Heart left ventricle (tissue), 16 donors: ENCODE data around the gene MYO15B. TPM values are rescaled to one million over a fixed set of nuclear protein-coding genes. Genes with fewer than 3 reads are reported as not detected.
A peak's percentile ranks its signal among the peaks of the same experiment; 100 is the strongest.

Experiments
- ATAC-seq, 4 donors: fragments of 200-7000 bp; cut with Tn5 transposase; one replicate each; pipeline ENCODE4 v1.9.1; 2020 to 2022; ENCODE audit warnings: moderate library complexity in 4 of 4, mild to moderate bottlenecking in 3 of 4, moderate number of reproducible peaks in 1 of 4
- DNase-seq, 5 donors: peaks; one replicate each; pipeline ENCODE4 v3.0.0-alpha.2; 2020
- H3K27ac ChIP-seq, 12 donors: fragments of 200-600 bp; sonication (generic) in 4 of 12; one replicate each; pipeline versions ENCODE4 v1.5.0 to v1.8.0; 2016 to 2022; ENCODE audit warnings: mild to moderate bottlenecking in 2 of 12
- H3K27me3 ChIP-seq, 9 donors: fragments of 200-600 bp; sonication (generic) in 2 of 9; one replicate each; pipeline versions ENCODE4 v1.5.1 to v1.8.0; 2016 to 2022; ENCODE audit warnings: mild to moderate bottlenecking in 3 of 9
- H3K36me3 ChIP-seq, 9 donors: fragments of 200-600 bp; sonication (generic) in 2 of 9; one replicate each; pipeline versions ENCODE4 v1.5.0 to v1.8.0; 2018 to 2022; ENCODE audit warnings: mild to moderate bottlenecking in 2 of 9
- H3K4me1 ChIP-seq, 12 donors: fragments of 200-600 bp; sonication (generic) in 4 of 12; one replicate each; pipeline versions ENCODE4 v1.5.0 to v1.8.0; 2016 to 2022; ENCODE audit warnings: mild to moderate bottlenecking in 3 of 12
- H3K4me3 ChIP-seq, 12 donors: fragments of 200-600 bp; sonication (generic) in 4 of 12; one replicate each; pipeline versions ENCODE4 v1.5.0 to v1.8.0; 2017 to 2022; ENCODE audit warnings: mild to moderate bottlenecking in 9 of 12, moderate library complexity in 4 of 12
- H3K9me3 ChIP-seq, 12 donors: fragments of 200-600 bp; sonication (generic) in 4 of 12; one replicate each; pipeline versions ENCODE4 v1.5.0 to v1.8.0; 2016 to 2022; ENCODE audit warnings: mild to moderate bottlenecking in 1 of 12
- CTCF ChIP-seq, 12 donors: fragments of 200-600 bp; sonication (generic) in 4 of 12; IDR thresholded peaks; one replicate each; pipeline versions ENCODE4 v1.5.0 to v1.8.0; 2018 to 2022; ENCODE audit warnings: antibody characterized with exemption in 12 of 12, mild to moderate bottlenecking in 5 of 12
- POLR2A ChIP-seq, 2 donors: fragments of 450-650 bp; IDR thresholded peaks; one replicate each; pipeline ENCODE4 v1.6.1; 2017; ENCODE audit warnings: antibody characterized with exemption in 2 of 2, mild to moderate bottlenecking in 2 of 2, moderate library complexity in 2 of 2
- WGBS, 4 donors: extraction: QIAGEN DNeasy Blood & Tissue Kit in 2 of 4; methylation state at CpG; one replicate each; pipeline versions ENCODE4 v1.1.5 to v1.1.7; 2013 to 2018; 5-methylcytosine and 5-hydroxymethylcytosine counted together
- intact Hi-C, 10 donors: fragments of 100-400 bp; cut with DNase I; formaldehyde crosslinking; loops; one replicate each; pipeline versions ENCODE4 v1.11.1 to v1.14.2; 2022
- polyA plus RNA-seq, 2 donors: library from polyadenylated mRNA; stranded (reverse); fragments of 200-250 nt; gene quantifications; one replicate each; pipeline ENCODE4 v1.2.3, GENCODE V29; 2013
- total RNA-seq, 9 donors: library from RNA; depleted of rRNA in 2 of 9; stranded (reverse); fragments of >200 nt in 2 of 9; fragmentation: NEBNext Ultra II Directional in 3 of 9; extraction: Animal tissue kit (Norgen Biotek cat#: 25700) in 3 of 9; gene quantifications; one replicate each; pipeline versions ENCODE4 v1.1.0 to v1.2.4, GENCODE V29; 2016 to 2023
- donor health status: ischemic (EF 13 %, LVEDD 7.1; RV severe dilation, severe dysfunction).
- donor health status: healthy with polysubstance abuse.
- donor health status: DM: no; HTN: yes; CAD: no.
- donor health status: DM: no; HTN: no; CAD: no.
- donor health status: ischemic (EF 25% LVEDD 6.9; RV normal size, moderate dysfunction).
- donor health status: ischemic (EF 25% LVEDD 5.7; RV mildly dilated, moderate dysfunction).
- donor health status: healthy.
- donor health status: DM: yes; HTN: yes; CAD: no.
- donor health status: ischemic (EF 35%, LVEDD 5.7; RV mildly dilated, moderate dysfunction).
- donor health status: nonischemic (EF 11% LVEDD 7.7; RV severe dilation, severe dysfunction).
- donor health status: DM: yes; HTN: yes; CAD: no.
- donor health status: PGD.
- donor health status: ischemic (EF 29% LVEDD 5.4; RV normal size, mild dysfunction).
- donor health status: nonischemic (EF 23%, LVEDD 6.1; RV moderate dilation, normal function).

Gene MYO15B
- total and polyA plus RNA-seq, 11 donors = 14.0 to 76.4 (median 42.9) TPM

DNA sequence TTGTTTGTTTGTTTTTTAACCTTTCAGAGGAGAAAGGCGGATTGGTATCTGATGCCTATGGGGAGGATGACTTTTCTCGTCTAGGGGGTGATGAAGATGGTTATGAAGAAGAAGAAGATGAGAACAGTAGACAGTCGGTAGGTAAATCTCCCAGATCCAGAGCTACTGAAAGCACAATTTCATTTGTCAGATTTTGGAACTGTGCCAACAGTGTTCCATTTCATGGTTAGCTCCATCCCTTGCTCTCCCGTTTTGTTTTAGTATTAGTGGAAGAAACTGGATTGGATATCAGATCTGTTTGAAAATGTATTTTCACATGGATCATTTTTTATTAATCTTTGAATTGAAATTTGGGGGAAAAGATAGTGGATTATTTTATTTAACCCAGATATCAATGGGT is 80.9 kb downstream of the MYO15B start:
- Histone ChIP-seq H3K9me3 (no peaks in the 10 kb centered on the region), H3K36me3 (peaks cover 3 to 65% (median 55%) of the 10 kb centered on the region in 9 donors), H3K4me1 (peaks cover 0 to 33% (median 21%) of the 10 kb centered on the region in 12 donors), H3K4me3 (peak overlapping the region in 6 of 12 donors; percentile 83 to 96 (median 86)), H3K27me3 (no peaks in the 10 kb centered on the region), H3K27ac (no peak overlapping the region)
- no peak for DNase-seq
- intact Hi-C loops = no loop called here
- TF ChIP-seq POLR2A (IDR thresholded peaks at IDR 0.05) = no peak
- no peak for TF ChIP-seq CTCF (IDR thresholded peaks at IDR 0.05)
- ATAC-seq = no peak
- WGBS, 4 donors = 69 to 75% (median 72%) methylated on average over 4 of the region's 4 CpGs

GRCh38 chr17:75670868-75671267 is 83.3 kb downstream of the MYO15B start:
- Histone ChIP-seq H3K4me1 (peaks cover 0 to 38% (median 26%) of the 10 kb centered on the region in 12 donors), H3K36me3 (peaks cover 3 to 65% (median 59%) of the 10 kb centered on the region in 9 donors), H3K9me3 (no peaks in the 10 kb centered on the region), H3K27me3 (no peaks in the 10 kb centered on the region), H3K4me3 (no peak overlapping the region), H3K27ac (no peak overlapping the region)
- no peak for TF ChIP-seq POLR2A (IDR thresholded peaks at IDR 0.05)
- no peak for TF ChIP-seq CTCF (IDR thresholded peaks at IDR 0.05)
- WGBS, 4 donors = 68 to 73% (median 70%) methylated on average over 5 of the region's 5 CpGs
- no peak for DNase-seq
- ATAC-seq = no peak
- intact Hi-C loops = no loop called here

DNA sequence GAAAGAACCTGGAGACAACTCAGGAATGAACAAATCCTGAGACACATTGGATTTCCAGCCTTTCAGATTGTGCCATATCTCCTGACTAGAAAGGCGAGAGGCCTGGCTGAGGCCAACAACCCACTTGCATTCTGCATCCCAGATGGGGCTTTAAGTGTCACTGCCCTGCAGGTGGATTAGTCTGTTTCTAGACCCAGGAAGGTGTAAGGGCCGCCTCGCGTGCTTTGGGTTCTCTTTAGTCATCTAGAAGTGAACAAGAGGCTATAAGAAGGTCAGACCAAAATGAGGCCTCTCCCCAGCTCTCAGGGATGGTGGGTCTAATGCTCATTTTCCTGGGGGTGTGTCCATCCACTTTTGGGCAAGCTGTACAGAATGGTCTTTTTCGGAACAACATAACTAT is 84.4 kb downstream of the MYO15B start:
- ATAC-seq (no peak), DNase-seq (no peak)
- 87 to 97% (median 95%) methylated on average over 5 of the region's 5 CpGs for WGBS, 4 donors
- Histone ChIP-seq H3K4me1 (peaks cover 0 to 31% (median 17%) of the 10 kb centered on the region in 12 donors), H3K9me3 (no peaks in the 10 kb centered on the region), H3K36me3 (peaks cover 3 to 76% (median 69%) of the 10 kb centered on the region in 9 donors), H3K4me3 (no peak overlapping the region), H3K27me3 (no peaks in the 10 kb centered on the region), H3K27ac (no peak overlapping the region)
- intact Hi-C loops = no loop called here
- TF ChIP-seq CTCF (IDR thresholded peaks at IDR 0.05) (no peak), POLR2A (IDR thresholded peaks at IDR 0.05) (no peak)

- WGBS, 4 donors = 75 to 84% (median 83%) methylated on average over 4 of the region's 4 CpGs
- Histone ChIP-seq H3K4me3 (no peak overlapping the region), H3K27ac (no peak overlapping the region), H3K9me3 (no peaks in the 10 kb centered on the region), H3K27me3 (no peaks in the 10 kb centered on the region), H3K4me1 (peaks cover 0 to 22% (median 9%) of the 10 kb centered on the region in 12 donors), H3K36me3 (peaks cover 3 to 81% (median 74%) of the 10 kb centered on the region in 9 donors)
- no peak for ATAC-seq
- intact Hi-C loops = no loop called here
- TF ChIP-seq CTCF (IDR thresholded peaks at IDR 0.05) (no peak), POLR2A (IDR thresholded peaks at IDR 0.05) (no peak)
- DNase-seq = no peak
Measured at GRCh38 chr17:75673487-75673886, 85.9 kb downstream of the MYO15B start.

Other genes with a start within 250 kb of the MYO15B start
- 100 to 1,000 TPM in 2 of 9 donors, 10 to 100 TPM in 7; 37.2 to 145 (median 67.7) TPM for gene GRB2, start 182.1 kb upstream of the MYO15B start, total RNA-seq
- gene GRB2, start 182.1 kb upstream of the MYO15B start, polyA plus RNA-seq = 10 to 100 TPM; 24.5 to 68.2 TPM
- 100 to 1,000 TPM in 1 of 9 donors, 10 to 100 TPM in 8; 35.7 to 130 (median 52.7) TPM for gene TMEM94, start 131.2 kb upstream of the MYO15B start, total RNA-seq
- gene TMEM94, start 131.2 kb upstream of the MYO15B start, polyA plus RNA-seq = 10 to 100 TPM; 34.1 to 35.0 TPM
- 10 to 100 TPM; 27.1 to 51.2 (median 39.3) TPM for gene CASKIN2, start 72.3 kb upstream of the MYO15B start, total RNA-seq
- 10 to 100 TPM; 19.5 to 23.2 TPM for gene CASKIN2, start 72.3 kb upstream of the MYO15B start, polyA plus RNA-seq
- gene TSEN54, start 71.3 kb upstream of the MYO15B start, total RNA-seq = 10 to 100 TPM in 2 of 9 donors, 1 to 10 TPM in 7; 4.0 to 11.6 (median 7.1) TPM
- 10 to 100 TPM in 1 of 2 donors, 1 to 10 TPM in 1; 9.4 to 12.4 TPM for gene TSEN54, start 71.3 kb upstream of the MYO15B start, polyA plus RNA-seq
- 1 to 10 TPM; 1.8 to 5.9 (median 3.4) TPM for gene LLGL2, start 62.1 kb upstream of the MYO15B start, total RNA-seq
- gene LLGL2, start 62.1 kb upstream of the MYO15B start, polyA plus RNA-seq = 1 to 10 TPM; 6.6 to 8.1 TPM
- gene SMIM5, start 45.6 kb downstream of the MYO15B start, total RNA-seq = 10 to 100 TPM in 2 of 9 donors, 1 to 10 TPM in 7; 1.8 to 18.2 (median 6.8) TPM
- gene SMIM5, start 45.6 kb downstream of the MYO15B start, polyA plus RNA-seq = 10 to 100 TPM in 1 of 2 donors, 1 to 10 TPM in 1; 3.7 to 17.7 TPM
- 10 to 100 TPM in 5 of 9 donors, 1 to 10 TPM in 4; 6.0 to 15.9 (median 10.2) TPM for gene RECQL5, start 79.4 kb downstream of the MYO15B start, total RNA-seq
- gene RECQL5, start 79.4 kb downstream of the MYO15B start, polyA plus RNA-seq = 10 to 100 TPM in 1 of 2 donors, 1 to 10 TPM in 1; 7.8 to 13.3 TPM
- gene SAP30BP, start 79.5 kb downstream of the MYO15B start, total RNA-seq = 10 to 100 TPM; 40.9 to 67.8 (median 54.4) TPM
- gene SAP30BP, start 79.5 kb downstream of the MYO15B start, polyA plus RNA-seq = 100 to 1,000 TPM in 1 of 2 donors, 10 to 100 TPM in 1; 59.9 to 121 TPM
- gene ITGB4, start 133.7 kb downstream of the MYO15B start, total RNA-seq = 10 to 100 TPM in 6 of 9 donors, 1 to 10 TPM in 3; 5.1 to 26.8 (median 11.0) TPM
- gene ITGB4, start 133.7 kb downstream of the MYO15B start, polyA plus RNA-seq = 1 to 10 TPM; 4.0 to 7.5 TPM
- 10 to 100 TPM in 8 of 9 donors, 1 to 10 TPM in 1; 9.6 to 30.6 (median 16.5) TPM for gene GALK1, start 177.4 kb downstream of the MYO15B start, total RNA-seq
- gene GALK1, start 177.4 kb downstream of the MYO15B start, polyA plus RNA-seq = 10 to 100 TPM; 25.5 to 31.2 TPM
- gene UNK, start 197.0 kb downstream of the MYO15B start, total RNA-seq = 10 to 100 TPM; 11.3 to 27.5 (median 16.3) TPM
- gene UNK, start 197.0 kb downstream of the MYO15B start, polyA plus RNA-seq = 10 to 100 TPM; 14.6 to 18.5 TPM